C4-2B (cell line): ENCODE data around the gene ACAA2.

Experiments
- CTCF ChIP-seq: fragments of 450-650 bp; conservative IDR thresholded peaks from 2 replicates; pipeline ENCODE4 v1.5.1; 2017; ENCODE audit warnings: mild to moderate bottlenecking
- ZFX ChIP-seq: fragments of 450-650 bp; IDR thresholded peaks from 2 replicates; pipeline ENCODE4 v1.6.1; 2017

- TF ChIP-seq CTCF (no peak), ZFX (no peak)
These were observed 34.8 kb upstream of the ACAA2 start for GRCh38 chr18:49848115-49848514.
